ENCODE data around the gene TBC1D21.

The TBC1D21 gene

DNA sequence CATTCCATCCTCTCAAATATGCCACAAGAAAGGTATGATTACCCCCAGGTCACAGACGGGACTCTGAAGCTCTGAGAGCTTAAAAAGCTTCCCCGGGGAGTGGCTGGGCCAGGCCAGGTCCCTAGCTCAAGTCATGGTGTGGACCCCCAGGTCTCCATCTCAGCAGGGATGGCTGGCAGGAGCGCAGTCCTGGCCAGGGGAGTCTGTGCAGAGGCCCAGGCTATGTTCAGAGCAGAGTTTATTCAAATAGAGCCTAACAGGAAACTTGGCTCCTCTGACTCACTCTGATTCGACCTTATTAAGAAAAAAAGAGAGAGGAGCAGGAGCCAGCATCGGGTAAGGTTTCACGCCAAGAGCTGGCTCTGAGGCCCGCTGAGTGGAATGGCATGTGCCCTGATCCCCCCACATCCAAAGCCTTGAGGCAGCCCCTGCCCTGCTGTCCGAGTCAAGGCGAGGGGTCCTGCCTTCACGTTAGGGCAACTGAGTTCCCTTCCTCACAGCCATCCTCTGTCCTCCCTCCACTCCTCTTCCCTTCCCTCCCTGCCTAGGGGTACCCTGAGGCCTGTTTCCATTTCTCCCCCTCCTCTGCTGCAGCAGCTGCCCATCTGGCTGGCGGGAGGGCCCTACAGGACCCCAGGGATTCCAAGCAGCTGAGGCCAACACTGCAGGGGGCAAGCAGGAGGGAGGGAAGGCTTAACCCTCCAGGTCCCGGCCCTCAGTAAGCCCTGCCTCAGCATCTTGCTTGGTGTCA, 51.0 kb downstream of the TBC1D21 start:
- Histone ChIP-seq H3K9me3 (ENCODE audit: control insufficient read depth in 2 of 2, low read length in 2 of 2) (no peaks in the 10 kb centered on the region), H3K36me3 (ENCODE audit: control insufficient read depth in 2 of 2, insufficient read depth in 2 of 2, low read length in 2 of 2) (peaks cover 0 to 2% of the 10 kb centered on the region in 2 donors), H3K9ac (ENCODE audit: low read length in 2 of 2) (peak overlapping the region; percentile 68 to 74), H3K4me3 (ENCODE audit: low read length in 2 of 2) (peak overlapping the region; percentile 29 to 34), H3K27me3 (ENCODE audit: control insufficient read depth in 1 of 2, insufficient read depth in 2 of 2, low read length in 2 of 2) (no peaks in the 10 kb centered on the region), H3K27ac (ENCODE audit: low read length) (peak overlapping the region; percentile 92), H3K4me1 (ENCODE audit: control insufficient read depth, insufficient read depth, low read length) (peaks cover 77% of the 10 kb centered on the region)

DNA sequence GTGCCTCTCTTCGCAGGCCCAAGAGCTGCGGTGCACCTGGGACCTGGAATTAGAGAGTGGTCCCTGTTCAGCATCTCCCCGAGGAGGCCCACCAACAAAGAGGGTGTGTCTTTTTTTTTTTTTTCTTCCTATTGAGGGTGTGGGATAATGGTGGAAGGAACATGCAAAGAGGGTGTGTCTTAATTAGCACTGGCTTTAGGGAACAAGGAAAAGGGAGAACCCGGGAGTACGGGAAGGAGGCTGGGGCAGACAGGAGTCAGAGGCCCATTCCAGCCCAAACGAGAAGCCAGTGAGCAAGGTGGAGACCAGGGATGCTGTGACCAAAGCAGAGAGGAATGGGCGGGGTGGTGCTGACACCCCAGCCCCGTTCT, 52.5 kb downstream of the TBC1D21 start:
- Histone ChIP-seq H3K36me3 (ENCODE audit: control insufficient read depth in 2 of 2, insufficient read depth in 2 of 2, low read length in 2 of 2) (no peaks in the 10 kb centered on the region), H3K4me3 (ENCODE audit: low read length in 2 of 2) (peak overlapping the region; percentile 62 to 83), H3K27ac (ENCODE audit: low read length) (peak overlapping the region; percentile 92), H3K9me3 (ENCODE audit: control insufficient read depth in 2 of 2, low read length in 2 of 2) (no peaks in the 10 kb centered on the region), H3K9ac (ENCODE audit: low read length in 2 of 2) (peak overlapping the region; percentile 74 to 76), H3K27me3 (ENCODE audit: control insufficient read depth in 1 of 2, insufficient read depth in 2 of 2, low read length in 2 of 2) (no peaks in the 10 kb centered on the region), H3K4me1 (ENCODE audit: control insufficient read depth, insufficient read depth, low read length) (peaks cover 92% of the 10 kb centered on the region)

DNA sequence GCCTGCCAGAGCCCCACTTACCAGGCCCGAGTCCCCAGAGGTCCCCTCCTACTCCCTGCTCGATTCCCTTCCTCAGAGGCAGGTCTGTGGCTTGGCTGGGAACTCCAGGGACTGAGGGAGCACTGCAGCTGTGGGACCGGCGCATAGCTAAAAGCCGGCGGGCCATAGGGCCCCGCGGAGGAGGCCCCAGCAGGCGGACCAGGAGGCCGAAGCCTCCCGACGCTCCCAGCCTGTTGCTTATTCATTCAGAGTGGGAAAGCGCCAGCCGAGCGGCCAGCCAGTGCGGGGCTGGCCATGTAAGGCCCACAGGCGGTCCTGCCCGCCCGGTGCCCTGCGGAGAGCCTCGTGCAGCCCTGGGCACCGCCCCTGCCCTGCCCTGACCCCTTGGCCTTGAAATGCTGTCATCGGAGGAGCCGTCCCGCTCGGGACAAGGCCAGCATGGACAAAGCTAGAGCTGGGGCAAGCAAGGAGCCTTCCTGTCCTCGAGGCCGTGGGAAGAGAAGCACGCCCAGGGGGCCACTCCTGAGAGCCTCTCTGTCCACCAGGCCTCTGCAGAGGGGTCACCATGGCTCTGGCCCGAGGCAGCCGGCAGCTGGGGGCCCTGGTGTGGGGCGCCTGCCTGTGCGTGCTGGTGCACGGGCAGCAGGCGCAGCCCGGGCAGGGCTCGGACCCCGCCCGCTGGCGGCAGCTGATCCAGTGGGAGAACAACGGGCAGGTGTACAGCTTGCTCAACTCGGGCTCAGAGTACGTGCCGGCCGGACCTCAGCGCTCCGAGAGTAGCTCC, 53.0 kb downstream of the TBC1D21 start, which contains the start of gene LOXL1:
Gene LOXL1, plus strand, starts transcription at position 244 of the 784 bp plus-strand sequence. Its CDS starts 322 bp downstream, at position 566.
- Histone ChIP-seq H3K4me3 (ENCODE audit: low read length in 2 of 2) (peak within 1 kb of the TSS; percentile 62 to 83), H3K9me3 (ENCODE audit: control insufficient read depth in 2 of 2, low read length in 2 of 2) (no peaks in the 10 kb centered on the region), H3K36me3 (ENCODE audit: control insufficient read depth in 2 of 2, insufficient read depth in 2 of 2, low read length in 2 of 2) (peaks cover 0 to 2% of the 10 kb centered on the region in 2 donors), H3K9ac (ENCODE audit: low read length in 2 of 2) (peak within 1 kb of the TSS; percentile 74 to 76), H3K4me1 (ENCODE audit: control insufficient read depth, insufficient read depth, low read length) (peaks cover 92% of the 10 kb centered on the region), H3K27ac (ENCODE audit: low read length) (peak within 1 kb of the TSS; percentile 92), H3K27me3 (ENCODE audit: control insufficient read depth in 1 of 2, insufficient read depth in 2 of 2, low read length in 2 of 2) (no peaks in the 10 kb centered on the region)

DNA sequence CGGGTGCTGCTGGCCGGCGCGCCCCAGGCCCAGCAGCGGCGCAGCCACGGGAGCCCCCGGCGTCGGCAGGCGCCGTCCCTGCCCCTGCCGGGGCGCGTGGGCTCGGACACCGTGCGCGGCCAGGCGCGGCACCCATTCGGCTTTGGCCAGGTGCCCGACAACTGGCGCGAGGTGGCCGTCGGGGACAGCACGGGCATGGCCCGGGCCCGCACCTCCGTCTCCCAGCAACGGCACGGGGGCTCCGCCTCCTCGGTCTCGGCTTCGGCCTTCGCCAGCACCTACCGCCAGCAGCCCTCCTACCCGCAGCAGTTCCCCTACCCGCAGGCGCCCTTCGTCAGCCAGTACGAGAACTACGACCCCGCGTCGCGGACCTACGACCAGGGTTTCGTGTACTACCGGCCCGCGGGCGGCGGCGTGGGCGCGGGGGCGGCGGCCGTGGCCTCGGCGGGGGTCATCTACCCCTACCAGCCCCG, 53.7 kb downstream of the TBC1D21 start:
- Histone ChIP-seq H3K9ac (ENCODE audit: low read length in 2 of 2) (peak overlapping the region; percentile 74 to 76), H3K9me3 (ENCODE audit: control insufficient read depth in 2 of 2, low read length in 2 of 2) (no peaks in the 10 kb centered on the region), H3K27me3 (ENCODE audit: control insufficient read depth in 1 of 2, insufficient read depth in 2 of 2, low read length in 2 of 2) (no peaks in the 10 kb centered on the region), H3K4me1 (ENCODE audit: control insufficient read depth, insufficient read depth, low read length) (peaks cover 89% of the 10 kb centered on the region), H3K36me3 (ENCODE audit: control insufficient read depth in 2 of 2, insufficient read depth in 2 of 2, low read length in 2 of 2) (peaks cover 0 to 5% of the 10 kb centered on the region in 2 donors), H3K27ac (ENCODE audit: low read length) (peak overlapping the region; percentile 92), H3K4me3 (ENCODE audit: low read length in 2 of 2) (peak overlapping the region; percentile 62 to 83)

DNA sequence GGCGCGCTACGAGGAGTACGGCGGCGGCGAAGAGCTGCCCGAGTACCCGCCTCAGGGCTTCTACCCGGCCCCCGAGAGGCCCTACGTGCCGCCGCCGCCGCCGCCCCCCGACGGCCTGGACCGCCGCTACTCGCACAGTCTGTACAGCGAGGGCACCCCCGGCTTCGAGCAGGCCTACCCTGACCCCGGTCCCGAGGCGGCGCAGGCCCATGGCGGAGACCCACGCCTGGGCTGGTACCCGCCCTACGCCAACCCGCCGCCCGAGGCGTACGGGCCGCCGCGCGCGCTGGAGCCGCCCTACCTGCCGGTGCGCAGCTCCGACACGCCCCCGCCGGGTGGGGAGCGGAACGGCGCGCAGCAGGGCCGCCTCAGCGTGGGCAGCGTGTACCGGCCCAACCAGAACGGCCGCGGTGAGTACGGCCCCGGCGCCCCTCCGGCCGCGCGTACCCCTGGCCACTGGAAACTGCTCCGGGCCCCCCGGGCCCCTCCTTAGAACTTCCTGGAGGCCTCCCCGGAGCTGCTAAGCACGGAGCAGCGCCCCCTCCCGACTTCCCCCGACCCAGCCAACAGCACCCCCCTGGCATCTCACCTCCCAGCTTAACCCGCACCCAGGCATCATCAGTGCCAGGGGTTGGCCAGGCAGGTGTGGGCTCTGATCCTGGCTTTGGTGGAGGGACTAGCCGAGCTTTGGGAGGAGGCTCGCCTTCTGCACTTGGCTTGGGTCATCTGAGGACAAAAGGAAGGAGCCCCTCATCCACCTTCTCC, 54.3 kb downstream of the TBC1D21 start:
- H3K4me3 ChIP-seq (ENCODE audit: low read length in 2 of 2) = peak overlapping the region; percentile 65 to 83
- peaks cover 85% of the 10 kb centered on the region for H3K4me1 ChIP-seq (ENCODE audit: control insufficient read depth, insufficient read depth, low read length)
- peak overlapping the region; percentile 92 for H3K27ac ChIP-seq (ENCODE audit: low read length)
- H3K27me3 ChIP-seq (ENCODE audit: control insufficient read depth in 1 of 2, insufficient read depth in 2 of 2, low read length in 2 of 2) = no peaks in the 10 kb centered on the region
- peak overlapping the region; percentile 69 to 76 for H3K9ac ChIP-seq (ENCODE audit: low read length in 2 of 2)
- H3K9me3 ChIP-seq (ENCODE audit: control insufficient read depth in 2 of 2, low read length in 2 of 2) = no peaks in the 10 kb centered on the region
- H3K36me3 ChIP-seq (ENCODE audit: control insufficient read depth in 2 of 2, insufficient read depth in 2 of 2, low read length in 2 of 2) = peaks cover 0 to 9% of the 10 kb centered on the region in 2 donors

DNA sequence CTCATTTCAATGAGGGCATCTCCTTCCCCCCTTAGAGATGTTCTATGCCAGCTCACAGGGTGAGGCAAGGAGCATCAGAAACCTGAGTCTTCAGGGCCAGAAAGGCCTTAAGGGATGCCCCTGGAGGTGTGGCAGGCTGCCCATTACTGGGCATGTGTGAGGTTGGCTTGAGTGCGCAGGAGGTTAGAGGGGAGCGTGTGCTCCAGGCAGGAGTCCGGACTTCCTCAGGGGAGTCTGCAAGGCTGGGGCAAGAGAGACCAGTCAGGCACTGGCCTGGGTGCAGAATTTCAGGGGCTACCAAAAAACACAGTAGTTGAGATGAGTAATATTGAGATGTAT, 54.8 kb downstream of the TBC1D21 start:
- peak overlapping the region; percentile 65 to 83 for H3K4me3 ChIP-seq (ENCODE audit: low read length in 2 of 2)
- H3K27me3 ChIP-seq (ENCODE audit: control insufficient read depth in 1 of 2, insufficient read depth in 2 of 2, low read length in 2 of 2) = no peaks in the 10 kb centered on the region

DNA sequence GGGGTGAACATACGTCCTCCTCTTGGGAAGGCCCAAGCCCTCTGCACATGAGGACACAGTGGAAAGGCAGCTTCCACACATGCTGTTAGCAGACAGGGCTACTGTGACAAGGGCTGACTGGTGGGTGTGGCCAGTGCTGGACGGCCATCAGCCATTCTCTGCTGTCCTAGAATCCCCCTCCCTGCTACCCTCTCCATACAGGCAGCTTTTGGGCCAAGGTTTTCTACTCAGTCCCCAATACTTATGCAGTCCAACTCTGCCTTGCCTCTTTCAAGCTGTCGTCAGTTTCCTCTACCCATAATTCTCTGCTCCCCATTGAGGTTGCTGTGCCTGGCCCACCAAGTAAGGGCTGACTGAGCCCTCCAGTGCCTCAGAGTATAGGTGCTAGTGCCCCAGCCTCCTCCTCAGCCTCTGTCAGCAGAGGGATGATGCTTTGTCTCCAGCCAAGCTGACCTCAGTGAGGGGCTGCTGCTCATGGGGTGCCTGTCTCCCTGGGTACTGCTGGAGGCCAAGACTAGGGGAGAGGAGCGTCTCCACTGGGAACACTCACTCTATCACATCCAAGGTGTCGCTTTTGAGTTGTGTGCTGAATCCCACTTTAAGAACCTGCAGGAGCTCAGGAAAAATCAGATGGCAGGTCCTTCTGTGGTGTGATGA, 55.7 kb downstream of the TBC1D21 start:
- H3K36me3 ChIP-seq (ENCODE audit: control insufficient read depth in 2 of 2, insufficient read depth in 2 of 2, low read length in 2 of 2) = peaks cover 0 to 10% of the 10 kb centered on the region in 2 donors
- peak overlapping the region; percentile 37 to 66 for H3K4me3 ChIP-seq (ENCODE audit: low read length in 2 of 2)
- H3K27me3 ChIP-seq (ENCODE audit: control insufficient read depth in 1 of 2, insufficient read depth in 2 of 2, low read length in 2 of 2) = no peaks in the 10 kb centered on the region
- H3K9ac ChIP-seq (ENCODE audit: low read length in 2 of 2) = peak overlapping the region in 1 of 2 donors; percentile 47
- peaks cover 71% of the 10 kb centered on the region for H3K4me1 ChIP-seq (ENCODE audit: control insufficient read depth, insufficient read depth, low read length)
- H3K9me3 ChIP-seq (ENCODE audit: control insufficient read depth in 2 of 2, low read length in 2 of 2) = no peaks in the 10 kb centered on the region
- no peak overlapping the region for H3K27ac ChIP-seq (ENCODE audit: low read length)

More for the DNA sequence above, 54.8 kb downstream of the TBC1D21 start:
- Histone ChIP-seq H3K9me3 (ENCODE audit: control insufficient read depth in 2 of 2, low read length in 2 of 2) (no peaks in the 10 kb centered on the region), H3K36me3 (ENCODE audit: control insufficient read depth in 2 of 2, insufficient read depth in 2 of 2, low read length in 2 of 2) (peaks cover 0 to 10% of the 10 kb centered on the region in 2 donors), H3K27ac (ENCODE audit: low read length) (peak overlapping the region; percentile 92), H3K9ac (ENCODE audit: low read length in 2 of 2) (peak overlapping the region; percentile 60 to 76), H3K4me1 (ENCODE audit: control insufficient read depth, insufficient read depth, low read length) (peaks cover 80% of the 10 kb centered on the region)

DNA sequence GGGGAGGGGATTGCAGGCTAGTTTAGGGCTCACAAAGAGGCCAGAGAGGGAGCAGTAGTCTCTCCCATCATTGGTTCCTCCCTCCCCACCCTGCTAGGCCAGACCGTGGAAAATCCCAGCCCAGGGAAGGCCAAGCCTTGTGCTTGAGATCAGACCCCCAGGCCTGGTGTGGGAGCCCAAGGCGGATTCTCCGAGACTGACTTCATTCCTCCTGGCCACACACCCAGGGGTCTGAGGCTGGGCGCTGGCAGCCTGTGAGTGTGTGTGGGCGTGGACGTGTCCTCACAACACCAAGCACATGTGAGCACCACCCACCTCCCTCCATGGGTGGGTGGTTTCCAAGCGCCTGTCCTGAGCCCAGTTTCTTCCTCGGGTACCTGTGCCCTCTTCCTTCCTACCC, 57.0 kb downstream of the TBC1D21 start:
- H3K4me3 ChIP-seq (ENCODE audit: low read length in 2 of 2) = peak overlapping the region in 1 of 2 donors; percentile 66
- peaks cover 58% of the 10 kb centered on the region for H3K4me1 ChIP-seq (ENCODE audit: control insufficient read depth, insufficient read depth, low read length)
- H3K27ac ChIP-seq (ENCODE audit: low read length) = no peak overlapping the region
- H3K27me3 ChIP-seq (ENCODE audit: control insufficient read depth in 1 of 2, insufficient read depth in 2 of 2, low read length in 2 of 2) = no peaks in the 10 kb centered on the region
- H3K9me3 ChIP-seq (ENCODE audit: control insufficient read depth in 2 of 2, low read length in 2 of 2) = no peaks in the 10 kb centered on the region
- H3K9ac ChIP-seq (ENCODE audit: low read length in 2 of 2) = peak overlapping the region in 1 of 2 donors; percentile 25
- peaks cover 0 to 10% of the 10 kb centered on the region in 2 donors for H3K36me3 ChIP-seq (ENCODE audit: control insufficient read depth in 2 of 2, insufficient read depth in 2 of 2, low read length in 2 of 2)

DNA sequence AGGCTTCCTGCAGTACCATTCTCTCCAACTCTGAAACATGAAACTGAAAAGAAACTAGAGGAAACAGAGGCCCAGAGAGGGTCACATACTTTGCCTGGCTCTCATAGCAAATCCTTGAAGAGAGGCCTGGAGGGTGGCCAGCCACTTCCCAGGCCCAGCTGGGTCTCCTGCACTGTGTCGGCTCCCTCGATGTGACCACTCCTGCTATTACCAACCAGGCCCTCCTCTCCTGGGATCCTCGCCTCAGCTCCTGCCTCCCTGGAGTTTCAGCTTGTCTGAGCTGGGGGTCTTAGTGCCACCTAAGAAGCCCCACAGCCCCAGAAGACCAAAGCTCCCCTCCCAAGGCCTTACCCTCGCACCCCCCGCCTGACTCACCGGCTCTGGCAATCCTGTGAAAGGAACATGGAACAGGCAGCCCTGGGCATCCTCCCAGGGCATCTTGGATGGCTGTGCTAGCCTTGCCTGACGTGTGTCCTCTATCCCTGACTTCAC, 57.5 kb downstream of the TBC1D21 start:
- no peak overlapping the region for H3K27ac ChIP-seq (ENCODE audit: low read length)
- peak overlapping the region in 1 of 2 donors; percentile 66 for H3K4me3 ChIP-seq (ENCODE audit: low read length in 2 of 2)

DNA sequence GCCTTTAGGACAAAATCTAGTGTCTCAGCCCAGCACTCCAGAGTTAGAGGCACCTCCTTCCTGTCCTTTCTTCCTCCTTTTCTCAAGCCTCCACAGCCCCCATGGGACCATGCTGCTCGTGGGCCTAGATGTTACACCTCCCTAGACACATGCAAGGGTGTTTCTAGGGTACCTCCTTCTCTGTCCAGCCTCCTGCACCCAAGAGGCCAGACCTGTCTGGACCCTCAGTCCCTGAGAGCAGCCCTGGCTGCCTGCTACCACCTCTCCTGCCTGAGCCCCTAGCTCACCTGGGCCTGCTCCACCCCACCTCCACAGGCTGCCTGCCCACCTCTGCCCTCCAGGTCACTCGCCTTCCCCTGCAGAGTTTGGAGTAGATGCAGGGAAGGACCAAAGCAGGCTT, 58.1 kb downstream of the TBC1D21 start:
- Histone ChIP-seq H3K27me3 (ENCODE audit: control insufficient read depth in 1 of 2, insufficient read depth in 2 of 2, low read length in 2 of 2) (no peaks in the 10 kb centered on the region), H3K9ac (ENCODE audit: low read length in 2 of 2) (no peak overlapping the region), H3K36me3 (ENCODE audit: control insufficient read depth in 2 of 2, insufficient read depth in 2 of 2, low read length in 2 of 2) (peaks cover 0 to 10% of the 10 kb centered on the region in 2 donors), H3K27ac (ENCODE audit: low read length) (no peak overlapping the region), H3K9me3 (ENCODE audit: control insufficient read depth in 2 of 2, low read length in 2 of 2) (no peaks in the 10 kb centered on the region), H3K4me1 (ENCODE audit: control insufficient read depth, insufficient read depth, low read length) (peaks cover 57% of the 10 kb centered on the region), H3K4me3 (ENCODE audit: low read length in 2 of 2) (no peak overlapping the region)

More for the DNA sequence above, 57.5 kb downstream of the TBC1D21 start:
- Histone ChIP-seq H3K27me3 (ENCODE audit: control insufficient read depth in 1 of 2, insufficient read depth in 2 of 2, low read length in 2 of 2) (no peaks in the 10 kb centered on the region), H3K9me3 (ENCODE audit: control insufficient read depth in 2 of 2, low read length in 2 of 2) (no peaks in the 10 kb centered on the region), H3K36me3 (ENCODE audit: control insufficient read depth in 2 of 2, insufficient read depth in 2 of 2, low read length in 2 of 2) (peaks cover 0 to 10% of the 10 kb centered on the region in 2 donors), H3K9ac (ENCODE audit: low read length in 2 of 2) (peak overlapping the region in 1 of 2 donors; percentile 25), H3K4me1 (ENCODE audit: control insufficient read depth, insufficient read depth, low read length) (peaks cover 57% of the 10 kb centered on the region)
